ENCODE results near the gene IL1R2.

DNA sequence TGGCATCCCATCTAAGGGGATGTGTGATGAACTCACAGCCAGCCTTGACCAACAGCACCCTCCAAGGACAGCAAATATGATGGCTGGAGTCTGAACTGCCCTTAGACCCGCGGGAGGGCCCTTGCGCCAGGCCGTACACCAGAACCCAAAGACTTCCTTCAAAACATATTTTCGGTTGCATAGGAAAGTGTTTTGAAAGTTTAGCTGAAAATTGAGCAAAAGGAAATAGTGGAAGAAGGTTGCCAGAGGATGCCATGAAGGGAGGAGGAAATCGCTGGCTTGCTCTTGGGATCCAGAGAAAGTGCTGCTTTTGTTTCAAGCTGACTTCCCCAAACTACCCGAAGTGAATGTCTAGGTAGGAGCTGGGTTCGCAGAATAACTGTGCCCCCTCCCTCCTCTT is 61.3 kb downstream of the IL1R2 start:
- TF ChIP-seq, protein P1, sequence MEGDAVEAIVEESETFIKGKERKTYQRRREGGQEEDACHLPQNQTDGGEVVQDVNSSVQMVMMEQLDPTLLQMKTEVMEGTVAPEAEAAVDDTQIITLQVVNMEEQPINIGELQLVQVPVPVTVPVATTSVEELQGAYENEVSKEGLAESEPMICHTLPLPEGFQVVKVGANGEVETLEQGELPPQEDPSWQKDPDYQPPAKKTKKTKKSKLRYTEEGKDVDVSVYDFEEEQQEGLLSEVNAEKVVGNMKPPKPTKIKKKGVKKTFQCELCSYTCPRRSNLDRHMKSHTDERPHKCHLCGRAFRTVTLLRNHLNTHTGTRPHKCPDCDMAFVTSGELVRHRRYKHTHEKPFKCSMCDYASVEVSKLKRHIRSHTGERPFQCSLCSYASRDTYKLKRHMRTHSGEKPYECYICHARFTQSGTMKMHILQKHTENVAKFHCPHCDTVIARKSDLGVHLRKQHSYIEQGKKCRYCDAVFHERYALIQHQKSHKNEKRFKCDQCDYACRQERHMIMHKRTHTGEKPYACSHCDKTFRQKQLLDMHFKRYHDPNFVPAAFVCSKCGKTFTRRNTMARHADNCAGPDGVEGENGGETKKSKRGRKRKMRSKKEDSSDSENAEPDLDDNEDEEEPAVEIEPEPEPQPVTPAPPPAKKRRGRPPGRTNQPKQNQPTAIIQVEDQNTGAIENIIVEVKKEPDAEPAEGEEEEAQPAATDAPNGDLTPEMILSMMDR (IDR thresholded peaks at IDR 0.05), result no peak
- TF ChIP-seq POLR2A (IDR thresholded peaks at IDR 0.05), result no peak
